Panc1 (cell line): Measurements from ENCODE around the gene ACTR3C. TPM values are rescaled to one million over a fixed set of nuclear protein-coding genes. Genes with fewer than 3 reads are reported as not detected.
A peak's percentile ranks its signal among the peaks of the same experiment; 100 is the strongest.

ENCODE experiments used
- ATAC-seq: fragments of 200-7000 bp; cut with Tn5 transposase; 2 replicates; pipeline ENCODE4 v1.9.1; 2020; ENCODE audit warnings: mild to moderate bottlenecking, moderate library complexity
- BruUV-seq: library from RNA; stranded (reverse); fragments of 400-500 nt; replicated peaks from 2 replicates; lab custom pipeline; 2021; lab: Mats Ljungman, UMichigan
- CTCF ChIA-PET: fragments of 300-600 bp; sonication (Branson Sonifier 250); formaldehyde crosslinking; loops from one replicate; lab custom pipeline; 2022; ENCODE audit warnings: antibody characterized with exemption; lab: Charles Lee
- POLR2A ChIA-PET: fragments of 300-600 bp; sonication (Branson Sonifier 250); formaldehyde crosslinking; loops from one replicate; lab custom pipeline; 2022; ENCODE audit warnings: antibody characterized with exemption; lab: Charles Lee
- DNase-seq: peaks from one replicate; pipeline ENCODE4 v3.0.0-alpha.2; 2010; ENCODE audit warnings: low read depth, low spot score
- H3K27ac ChIP-seq: 2 replicates; pipeline ENCODE4 v1.5.1; 2011; ENCODE audit warnings: mild to moderate bottlenecking, low read length, inconsistent platforms
- H3K27me3 ChIP-seq: fragments of 200-500 bp; sonication (Bioruptor generic); 2 replicates; pipeline ENCODE4 v1.6.0; 2014; ENCODE audit warnings: low read length, inconsistent platforms; ENCODE audit not compliant: control insufficient read depth, insufficient read depth
- H3K36me3 ChIP-seq: fragments of 200-500 bp; sonication (Bioruptor generic); 2 replicates; pipeline ENCODE4 v1.5.1; 2014; ENCODE audit warnings: inconsistent platforms, mild to moderate bottlenecking, low read length, moderate library complexity; ENCODE audit not compliant: control insufficient read depth, insufficient read depth
- H3K4me1 ChIP-seq: 2 replicates; pipeline ENCODE4 v1.5.1; 2011; ENCODE audit warnings: inconsistent platforms, mild to moderate bottlenecking, low read length, moderate library complexity; ENCODE audit not compliant: control insufficient read depth, insufficient read depth
- H3K4me3 ChIP-seq, 2 experiments: 2 replicates each; pipeline ENCODE4 v1.5.1; 2011 to 2012; ENCODE audit warnings: low read depth in 2 of 2, low read length in 2 of 2, mild to moderate bottlenecking in 2 of 2, inconsistent platforms in 1 of 2, moderate library complexity in 1 of 2
- H3K9me3 ChIP-seq: fragments of 200-500 bp; sonication (Bioruptor generic); 2 replicates; pipeline ENCODE4 v1.5.1; 2014; ENCODE audit warnings: low read depth, mild to moderate bottlenecking, inconsistent platforms, low read length, moderate library complexity; ENCODE audit not compliant: control insufficient read depth, insufficient read depth
- CTCF ChIP-seq: fragments of 450-650 bp; IDR thresholded peaks from 2 replicates; pipeline ENCODE4 v1.5.1; 2017; ENCODE audit warnings: mild to moderate bottlenecking
- POLR2AphosphoS5 ChIP-seq: IDR thresholded peaks from 2 replicates; pipeline ENCODE4 v1.6.1; 2012; ENCODE audit warnings: mild to moderate bottlenecking, low read depth, low read length, moderate library complexity
- REST ChIP-seq, 2 experiments: IDR thresholded peaks; 2 replicates each; pipeline ENCODE4 v1.6.1; 2011 to 2012; ENCODE audit warnings: low read depth in 2 of 2, control low read depth in 1 of 2, low read length in 1 of 2, mild to moderate bottlenecking in 1 of 2, moderate library complexity in 1 of 2; ENCODE audit not compliant: insufficient read depth in 1 of 2
- SIN3A ChIP-seq: IDR thresholded peaks from 2 replicates; pipeline ENCODE4 v1.6.1; 2012; ENCODE audit warnings: low read depth, mild to moderate bottlenecking, low read length, moderate library complexity, borderline replicate concordance; ENCODE audit not compliant: insufficient read depth
- TCF7L2 ChIP-seq: IDR thresholded peaks from 2 replicates; pipeline ENCODE4 v1.6.1; 2011; ENCODE audit warnings: mild to moderate bottlenecking, low read depth, low read length, inconsistent platforms
- in situ Hi-C: cut with HindIII; loops from 2 replicates; pipeline ENCODE4 v1.10.0; 2016; ENCODE audit warnings: low sequenced_read_pairs, low pct_unique_long_range_greater_than_20kb
- intact Hi-C: fragments of 100-400 bp; cut with micrococcal nuclease; formaldehyde crosslinking; loops from one replicate; pipeline ENCODE4 v1.10.0; 2022; ENCODE audit not compliant: unreplicated experiment
- total RNA-seq: library from RNA; stranded (reverse); gene quantifications from one replicate; pipeline ENCODE4 v1.2.1, GENCODE V29; 2021; ENCODE audit not compliant: unreplicated experiment

The ACTR3C gene
- total RNA-seq, 1 experiment from 2014 or later: 6.5 TPM

- Histone ChIP-seq H3K9me3 (no peaks in the 10 kb centered on the region), H3K4me3 (peak overlapping the region; percentile 96 to 97), H3K36me3 (peaks cover 9% of the 10 kb centered on the region), H3K27me3 (no peaks in the 10 kb centered on the region), H3K4me1 (peaks cover 50% of the 10 kb centered on the region), H3K27ac (peak overlapping the region; percentile 99)
- DNase-seq (no peak), ATAC-seq (no peak)
- ChIA-PET POLR2A (no interaction called here), CTCF (no interaction called here)
- TF ChIP-seq TCF7L2: no peak
- TF ChIP-seq CTCF: no peak
- BruUV-seq: TSS peak; percentile 56
- intact Hi-C loops (no loop called here), in situ Hi-C loops (no loop called here)
Measured at GRCh38 chr7:150370612-150371071, 47.3 kb upstream of the ACTR3C start.

- TF ChIP-seq REST (IDR thresholded peaks at IDR 0.05; ENCODE audit: insufficient read depth in 1 of 2, low read depth in 2 of 2, low read length in 1 of 2) (no peak), POLR2AphosphoS5 (no peak), TCF7L2 (no peak), CTCF (no peak), SIN3A (no peak)
- CTCF ChIA-PET: no interaction called here
Measured at GRCh38 chr7:150369748-150370501, 46.6 kb upstream of the ACTR3C start.

More at GRCh38 chr7:150369748-150370501, 46.6 kb upstream of the ACTR3C start:
- no peak for ATAC-seq
- H3K36me3 ChIP-seq: peaks cover 9% of the 10 kb centered on the region
- H3K9me3 ChIP-seq: no peaks in the 10 kb centered on the region
- no peaks in the 10 kb centered on the region for H3K27me3 ChIP-seq
- peaks cover 50% of the 10 kb centered on the region for H3K4me1 ChIP-seq
- BruUV-seq: no TSS peak
- peak overlapping the region; percentile 99 for H3K27ac ChIP-seq
- no peak for DNase-seq
- peak overlapping the region; percentile 96 to 97 for H3K4me3 ChIP-seq
- POLR2A ChIA-PET: interaction anchor here (0.6 to 1.8 kb wide), 3 partner anchors 8 to 51 kb away, joined by 3 to 10 read pairs (median 6); no protein-coding TSS in a partner anchor
- in situ Hi-C loops (no loop called here), intact Hi-C loops (no loop called here)
